Mammary epithelial cell (primary cell): ENCODE measurements around the gene DEFB128.

Experiments
- CTCF ChIP-seq, 2 donors: IDR thresholded peaks in 1 of 2; conservative IDR thresholded peaks in 1 of 2; 2 replicates each; pipeline ENCODE4 v1.5.1; 2011 to 2012; ENCODE audit warnings: inconsistent platforms in 2 of 2, low read length in 2 of 2, mild to moderate bottlenecking in 2 of 2, control low read depth in 1 of 2, low read depth in 1 of 2; ENCODE audit not compliant: insufficient read depth in 1 of 2; ENCODE audit errors: extremely low read depth in 1 of 2
- EZH2 ChIP-seq: IDR thresholded peaks from 2 replicates; pipeline ENCODE4 v1.6.1; 2012; ENCODE audit warnings: low read length, inconsistent platforms, borderline replicate concordance

GRCh38 chr20:208942-209566 is 19.5 kb upstream of the DEFB128 start:
- no peak for TF ChIP-seq EZH2
- peak; percentile 70 to 73 for TF ChIP-seq CTCF (conservative IDR thresholded peaks at IDR 0.05 in 1 of 2, IDR thresholded peaks at IDR 0.05 in 1 of 2; ENCODE audit: extremely low read depth in 1 of 2, insufficient read depth in 1 of 2, low read depth in 1 of 2, low read length in 2 of 2)
